Body of pancreas (tissue), 4 donors: Measurements from ENCODE around the gene SLC6A9.

ENCODE experiments used
- POLR2A ChIP-seq, 3 donors: fragments of 450-650 bp; IDR thresholded peaks; one replicate each; pipeline ENCODE4 v1.6.1; 2016; ENCODE audit warnings: antibody characterized with exemption in 3 of 3, mild to moderate bottlenecking in 2 of 3
- TF ChIP-seq, protein P1 (sequence below), 7 experiments: fragments of 450-650 bp in 4 of 7; fragments of 200-600 bp in 3 of 7; sonication (generic) in 3 of 7; IDR thresholded peaks; one replicate each; pipeline ENCODE4 v1.5.1; 2016 to 2019; ENCODE audit warnings: antibody characterized with exemption in 7 of 7

DNA sequence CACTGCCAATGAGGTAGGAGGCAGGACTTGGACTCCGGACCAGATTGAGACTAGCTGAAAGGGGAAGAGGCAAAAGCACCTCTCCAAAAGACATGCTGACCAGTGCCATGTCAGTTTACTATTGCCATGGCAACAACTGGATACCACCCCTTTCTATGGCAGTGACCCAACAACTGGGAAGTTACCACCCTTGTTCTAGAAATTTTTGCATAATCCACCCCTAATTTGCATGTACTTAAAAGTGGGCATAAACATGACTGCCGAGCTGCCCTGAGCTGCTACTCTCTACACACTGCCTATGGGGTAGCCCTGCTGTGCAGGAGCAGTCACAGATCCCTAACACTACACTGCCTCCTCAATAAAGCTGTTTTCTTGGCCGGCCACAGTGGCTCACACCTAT lies 19.0 kb upstream of the SLC6A9 start:
- TF ChIP-seq POLR2A (IDR thresholded peaks at IDR 0.05) = no peak
- TF ChIP-seq, protein P1, sequence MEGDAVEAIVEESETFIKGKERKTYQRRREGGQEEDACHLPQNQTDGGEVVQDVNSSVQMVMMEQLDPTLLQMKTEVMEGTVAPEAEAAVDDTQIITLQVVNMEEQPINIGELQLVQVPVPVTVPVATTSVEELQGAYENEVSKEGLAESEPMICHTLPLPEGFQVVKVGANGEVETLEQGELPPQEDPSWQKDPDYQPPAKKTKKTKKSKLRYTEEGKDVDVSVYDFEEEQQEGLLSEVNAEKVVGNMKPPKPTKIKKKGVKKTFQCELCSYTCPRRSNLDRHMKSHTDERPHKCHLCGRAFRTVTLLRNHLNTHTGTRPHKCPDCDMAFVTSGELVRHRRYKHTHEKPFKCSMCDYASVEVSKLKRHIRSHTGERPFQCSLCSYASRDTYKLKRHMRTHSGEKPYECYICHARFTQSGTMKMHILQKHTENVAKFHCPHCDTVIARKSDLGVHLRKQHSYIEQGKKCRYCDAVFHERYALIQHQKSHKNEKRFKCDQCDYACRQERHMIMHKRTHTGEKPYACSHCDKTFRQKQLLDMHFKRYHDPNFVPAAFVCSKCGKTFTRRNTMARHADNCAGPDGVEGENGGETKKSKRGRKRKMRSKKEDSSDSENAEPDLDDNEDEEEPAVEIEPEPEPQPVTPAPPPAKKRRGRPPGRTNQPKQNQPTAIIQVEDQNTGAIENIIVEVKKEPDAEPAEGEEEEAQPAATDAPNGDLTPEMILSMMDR (IDR thresholded peaks at IDR 0.05) = no peak
